HG02610 (cell line): ENCODE data around the gene WIPF1.
A peak's percentile ranks its signal among the peaks of the same experiment; 100 is the strongest.

Source experiments
- ATAC-seq: cut with Tn5 transposase; IDR thresholded peaks from one replicate; pipeline ENCODE4 v1.9.1; 2021; ENCODE audit warnings: mild to moderate bottlenecking, moderate library complexity; ENCODE audit not compliant: unreplicated experiment

WIPF1 gene, protein sequence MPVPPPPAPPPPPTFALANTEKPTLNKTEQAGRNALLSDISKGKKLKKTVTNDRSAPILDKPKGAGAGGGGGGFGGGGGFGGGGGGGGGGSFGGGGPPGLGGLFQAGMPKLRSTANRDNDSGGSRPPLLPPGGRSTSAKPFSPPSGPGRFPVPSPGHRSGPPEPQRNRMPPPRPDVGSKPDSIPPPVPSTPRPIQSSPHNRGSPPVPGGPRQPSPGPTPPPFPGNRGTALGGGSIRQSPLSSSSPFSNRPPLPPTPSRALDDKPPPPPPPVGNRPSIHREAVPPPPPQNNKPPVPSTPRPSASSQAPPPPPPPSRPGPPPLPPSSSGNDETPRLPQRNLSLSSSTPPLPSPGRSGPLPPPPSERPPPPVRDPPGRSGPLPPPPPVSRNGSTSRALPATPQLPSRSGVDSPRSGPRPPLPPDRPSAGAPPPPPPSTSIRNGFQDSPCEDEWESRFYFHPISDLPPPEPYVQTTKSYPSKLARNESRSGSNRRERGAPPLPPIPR

DNA sequence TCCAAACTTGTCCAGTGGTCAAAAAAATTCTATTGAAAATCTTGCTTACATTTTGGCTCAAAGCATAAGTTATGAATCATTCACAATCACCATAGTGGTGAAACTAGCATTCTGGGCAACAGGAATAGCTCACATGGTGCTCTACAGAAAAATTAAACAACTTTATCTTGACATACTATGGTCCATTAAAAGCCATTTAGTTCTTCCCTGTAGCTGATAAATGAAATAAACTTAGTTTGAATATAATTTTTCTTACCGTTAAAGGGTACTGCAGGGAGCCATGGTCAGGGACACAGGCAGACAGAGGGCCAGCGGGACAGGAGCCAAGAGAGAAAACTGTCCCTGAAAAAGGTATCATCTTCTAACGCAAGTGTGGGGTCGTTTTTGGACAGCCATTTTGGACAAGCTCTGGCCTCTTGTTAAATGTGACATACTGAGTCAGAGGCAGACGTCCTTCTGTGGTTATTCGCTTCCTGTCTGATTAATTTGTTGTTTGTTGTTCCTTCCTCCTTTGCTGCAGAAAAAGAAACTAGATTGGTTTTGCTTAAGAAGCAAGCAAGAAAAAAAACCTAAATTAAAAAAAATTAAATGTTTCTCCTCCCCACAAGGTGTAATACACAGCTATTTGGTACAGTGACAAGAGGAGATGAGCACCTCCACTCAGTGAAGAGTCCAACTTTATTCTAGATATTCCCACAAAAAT, at the start of gene WIPF1:
Gene WIPF1 (minus strand): TSS at position 460 of the 703 bp plus-strand sequence. CDS start 12,231 bp downstream, outside the sequence.
- ATAC-seq, result peak; percentile 48

DNA sequence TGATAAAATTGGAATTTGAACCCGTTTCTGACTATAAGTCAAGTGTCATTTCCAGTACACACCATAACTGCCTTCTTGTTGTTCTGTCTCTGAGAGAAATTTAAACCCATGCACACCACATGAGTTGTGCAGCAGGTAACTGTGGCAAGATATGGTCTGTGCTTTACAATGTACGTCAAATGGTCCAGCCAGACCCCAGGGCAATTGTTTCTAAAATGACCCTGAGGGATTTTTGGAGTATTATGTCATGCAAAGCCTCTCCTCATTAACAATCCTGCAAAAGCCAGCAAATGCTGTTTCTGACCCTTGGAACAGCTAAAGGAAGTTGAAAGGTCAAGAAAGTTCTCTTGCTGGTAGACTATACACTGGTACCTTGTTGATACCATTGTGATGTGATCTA, 47.7 kb upstream of the WIPF1 start:
- no peak for ATAC-seq

DNA sequence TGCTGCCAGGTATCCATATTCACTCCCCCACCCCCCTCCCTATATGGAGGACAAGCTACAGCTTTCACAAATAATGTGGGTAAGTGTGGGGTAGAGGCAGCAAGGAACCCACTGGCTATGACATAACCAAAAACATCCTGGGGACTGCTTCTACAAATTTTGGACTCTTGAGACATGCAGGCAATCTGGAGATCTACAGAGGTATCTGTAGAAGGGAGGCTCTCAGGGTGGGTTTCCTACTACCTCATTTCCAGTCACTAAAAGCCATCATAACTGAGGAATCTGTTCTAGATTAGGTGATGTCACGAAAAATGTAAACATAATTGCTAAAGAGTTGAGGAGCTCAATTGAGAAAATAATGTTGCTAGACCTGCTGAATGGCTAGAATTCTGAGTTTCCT, 46.8 kb upstream of the WIPF1 start:
- ATAC-seq, result no peak

DNA sequence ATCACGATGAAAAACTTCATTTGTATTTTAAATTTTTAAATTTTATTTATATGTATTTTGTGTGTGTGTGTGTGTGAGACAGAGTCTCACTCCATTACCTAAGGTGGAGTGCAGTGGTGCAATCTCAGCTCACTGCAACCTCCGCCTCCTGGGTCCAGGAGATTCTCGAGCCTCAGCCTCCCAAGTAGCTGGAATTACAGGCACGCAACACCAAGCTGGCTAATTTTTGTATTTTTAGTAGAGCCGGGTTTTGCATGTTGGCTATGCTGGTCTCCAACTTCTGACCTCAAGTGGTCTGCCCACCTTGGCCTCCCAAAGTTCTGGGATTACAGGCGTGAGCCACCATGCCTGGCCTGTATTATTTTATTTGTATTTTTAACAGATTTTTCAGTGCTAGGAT, 45.8 kb upstream of the WIPF1 start:
- ATAC-seq, result no peak

DNA sequence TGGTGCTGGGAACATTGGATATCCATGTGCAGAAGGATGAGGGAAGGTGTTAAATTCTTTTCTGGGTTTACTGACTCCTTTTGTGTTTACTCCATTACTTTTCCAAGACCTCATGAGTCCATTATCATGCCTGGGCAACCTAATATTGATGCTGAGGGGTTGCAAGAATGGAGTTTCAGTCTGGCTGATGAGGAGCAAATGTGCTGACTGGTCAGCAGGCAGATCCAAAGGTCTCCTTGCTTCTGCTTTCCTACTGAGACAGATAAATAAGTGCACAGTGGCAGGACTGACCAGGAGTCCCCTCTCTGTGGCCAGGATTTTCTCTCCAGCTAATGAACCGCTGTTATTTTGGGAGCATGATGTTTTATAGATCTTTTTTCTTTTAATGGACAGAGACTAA, 43.6 kb upstream of the WIPF1 start:
- ATAC-seq, result no peak

DNA sequence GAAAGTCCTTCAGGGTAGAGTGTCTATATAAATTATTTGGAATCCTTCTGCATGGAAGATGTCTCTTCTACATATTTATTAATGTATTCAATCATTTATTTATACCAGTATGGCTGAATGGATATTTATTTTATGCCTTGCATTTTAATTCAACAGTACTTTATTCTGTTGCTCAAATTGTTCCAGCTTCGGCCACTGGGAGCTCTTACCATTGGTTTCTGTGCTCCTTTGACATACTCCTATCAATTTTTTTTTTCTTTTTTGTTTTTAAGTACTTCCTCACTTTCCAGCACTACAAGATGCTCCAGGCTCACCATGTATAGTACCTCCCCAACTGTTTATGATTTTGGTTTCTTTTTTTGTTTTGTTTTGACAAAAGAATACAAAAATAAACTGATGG, 39.4 kb upstream of the WIPF1 start:
- ATAC-seq, result no peak

DNA sequence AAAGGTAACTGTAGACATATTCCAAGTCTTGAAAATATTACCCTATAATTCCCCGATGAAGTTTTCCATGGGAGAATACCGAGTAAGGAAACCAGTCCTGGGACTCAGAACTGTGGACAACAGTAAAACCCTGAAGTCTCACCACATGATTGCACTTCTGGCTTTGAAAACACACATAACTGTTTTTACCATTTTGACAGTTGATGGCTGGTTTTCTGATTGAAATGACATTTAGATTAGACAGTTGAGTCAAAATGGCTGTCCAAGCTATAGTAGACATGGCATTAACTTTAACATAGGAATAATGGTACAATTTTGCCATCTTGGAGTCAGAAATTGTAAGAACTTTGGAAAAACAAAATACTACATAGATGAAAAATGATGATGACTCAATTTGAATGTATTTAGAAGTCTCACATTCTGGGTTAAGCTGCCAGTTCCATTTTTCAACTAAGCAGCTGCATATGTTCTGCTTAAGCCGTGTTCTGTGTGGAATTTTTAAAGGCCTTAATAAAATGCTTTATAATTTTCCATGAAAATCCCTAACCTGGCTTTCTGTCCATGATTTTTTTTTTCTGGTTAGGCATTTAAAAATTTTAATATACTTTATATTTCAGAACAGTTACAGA, 38.3 kb upstream of the WIPF1 start:
- ATAC-seq, result no peak

DNA sequence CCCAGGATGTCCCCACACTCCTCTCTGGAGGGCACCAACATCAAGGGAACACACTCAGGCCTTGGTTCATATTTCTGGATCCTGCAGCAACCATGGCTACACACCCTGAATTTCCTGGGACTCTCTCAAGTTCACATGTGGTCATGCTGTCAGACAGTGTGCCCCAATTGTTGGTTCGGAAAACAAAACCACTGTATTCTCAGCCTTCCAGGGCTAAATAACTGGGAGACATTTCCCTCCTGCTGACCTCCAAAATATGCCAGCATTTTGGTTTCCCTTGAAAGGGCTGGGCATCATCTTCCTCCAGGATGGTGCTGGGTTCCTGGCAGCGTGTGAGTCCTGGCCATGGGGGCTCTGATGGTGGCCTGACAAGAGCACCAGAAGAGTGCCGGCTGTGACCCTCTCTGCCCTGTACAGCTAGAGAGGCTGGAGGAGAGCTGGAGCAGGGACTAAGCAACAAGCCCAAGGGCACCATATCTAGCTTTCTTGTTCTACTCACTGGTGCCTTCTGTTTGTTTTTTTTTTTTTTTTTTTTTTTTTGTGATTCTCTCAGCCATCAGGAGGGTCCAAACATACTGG, 37.5 kb upstream of the WIPF1 start:
- no peak for ATAC-seq

DNA sequence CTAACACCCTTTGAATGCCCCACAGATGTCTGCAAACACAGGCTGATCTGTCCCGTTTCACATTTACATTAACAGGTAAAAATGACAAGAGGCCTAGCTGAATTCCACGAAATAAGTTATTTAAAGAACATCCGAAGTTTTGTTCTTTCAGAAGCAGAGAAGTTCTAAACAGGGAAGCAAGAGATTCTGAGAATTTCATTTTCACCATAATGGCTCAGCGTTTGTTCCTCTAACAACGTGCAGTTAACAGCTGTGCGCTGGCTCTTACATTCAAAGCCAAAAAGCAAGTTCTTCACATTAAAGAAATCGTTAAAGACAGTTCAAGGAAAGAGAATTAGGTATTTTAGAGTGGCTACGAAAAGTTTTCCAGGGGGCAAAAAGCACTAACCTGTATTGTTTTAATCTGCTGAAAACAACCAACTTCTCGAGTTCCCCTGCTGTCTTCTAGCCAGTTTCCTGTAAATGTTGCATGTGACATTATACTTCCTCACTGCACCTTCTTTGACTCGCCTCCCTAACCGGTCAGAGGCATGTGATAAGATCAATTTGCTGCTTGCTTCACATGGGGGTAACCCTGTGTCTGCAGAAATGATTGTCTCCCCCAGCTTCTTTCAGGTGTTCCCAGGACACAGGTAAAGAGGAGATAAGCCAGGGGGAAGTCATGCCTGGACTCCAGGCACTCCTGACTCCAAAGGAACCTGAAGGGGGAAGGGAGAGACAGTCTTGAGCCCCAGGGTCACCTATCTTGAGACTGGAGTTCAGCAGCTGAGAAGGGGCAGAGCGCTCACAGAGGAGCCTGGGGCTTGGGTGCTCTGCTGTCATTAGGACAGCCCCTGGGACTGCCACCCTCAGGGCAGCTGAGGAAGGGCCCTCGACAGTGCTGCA, 36.8 kb upstream of the WIPF1 start:
- ATAC-seq, result peak; percentile 60

DNA sequence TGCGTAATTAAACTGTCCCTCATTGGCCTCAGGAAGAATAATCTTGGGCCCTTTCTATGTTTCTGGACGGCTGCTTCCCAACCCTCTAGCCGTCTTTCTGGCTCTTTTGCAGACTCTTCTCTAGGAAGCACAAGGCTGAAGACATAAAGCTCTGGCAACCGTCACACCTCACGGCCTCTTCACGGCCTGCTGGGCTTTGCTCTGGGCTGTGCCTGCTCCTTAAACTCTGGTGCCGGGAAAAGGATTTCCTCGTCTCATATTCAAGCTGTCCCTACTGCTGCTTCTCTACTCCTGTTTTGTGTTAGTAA, 36.0 kb upstream of the WIPF1 start:
- ATAC-seq, result peak; percentile 21

DNA sequence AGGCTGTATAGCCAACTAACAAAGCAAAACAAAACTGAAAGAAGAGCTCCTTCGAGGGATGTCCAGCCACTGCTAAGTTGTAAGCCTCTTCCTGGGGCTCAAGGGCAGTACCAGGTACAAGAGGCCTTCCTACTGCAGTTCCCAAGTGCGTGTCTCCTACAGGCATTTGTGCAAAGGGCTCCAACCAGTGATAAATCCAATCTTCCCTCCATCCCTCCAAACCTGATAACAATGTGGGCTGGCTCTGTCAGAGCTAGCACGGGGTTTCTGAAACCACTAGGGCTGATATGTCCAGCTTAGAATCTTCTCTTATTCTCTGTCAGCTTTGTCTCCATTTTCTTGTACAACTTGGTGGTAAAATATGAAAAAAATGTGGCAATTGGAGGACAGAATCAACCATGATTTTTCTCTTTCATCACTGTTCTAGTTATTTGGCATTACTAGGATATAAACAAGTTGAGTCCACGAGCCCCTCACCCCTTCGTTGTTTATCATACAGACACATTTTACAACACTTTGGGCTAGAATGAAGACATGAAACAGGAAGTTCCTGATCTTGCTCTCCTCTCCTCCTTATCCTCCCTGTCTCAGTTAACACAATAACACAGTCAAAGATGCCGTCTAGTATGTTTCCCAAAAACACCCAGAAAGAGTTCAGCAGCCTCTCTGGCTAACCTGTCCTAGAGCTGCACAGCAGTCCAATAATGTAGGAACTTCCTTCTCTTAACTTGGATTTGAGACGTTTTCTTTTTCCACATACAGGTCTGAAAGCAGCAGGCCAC, 35.4 kb upstream of the WIPF1 start:
- peak; percentile 28 for ATAC-seq

DNA sequence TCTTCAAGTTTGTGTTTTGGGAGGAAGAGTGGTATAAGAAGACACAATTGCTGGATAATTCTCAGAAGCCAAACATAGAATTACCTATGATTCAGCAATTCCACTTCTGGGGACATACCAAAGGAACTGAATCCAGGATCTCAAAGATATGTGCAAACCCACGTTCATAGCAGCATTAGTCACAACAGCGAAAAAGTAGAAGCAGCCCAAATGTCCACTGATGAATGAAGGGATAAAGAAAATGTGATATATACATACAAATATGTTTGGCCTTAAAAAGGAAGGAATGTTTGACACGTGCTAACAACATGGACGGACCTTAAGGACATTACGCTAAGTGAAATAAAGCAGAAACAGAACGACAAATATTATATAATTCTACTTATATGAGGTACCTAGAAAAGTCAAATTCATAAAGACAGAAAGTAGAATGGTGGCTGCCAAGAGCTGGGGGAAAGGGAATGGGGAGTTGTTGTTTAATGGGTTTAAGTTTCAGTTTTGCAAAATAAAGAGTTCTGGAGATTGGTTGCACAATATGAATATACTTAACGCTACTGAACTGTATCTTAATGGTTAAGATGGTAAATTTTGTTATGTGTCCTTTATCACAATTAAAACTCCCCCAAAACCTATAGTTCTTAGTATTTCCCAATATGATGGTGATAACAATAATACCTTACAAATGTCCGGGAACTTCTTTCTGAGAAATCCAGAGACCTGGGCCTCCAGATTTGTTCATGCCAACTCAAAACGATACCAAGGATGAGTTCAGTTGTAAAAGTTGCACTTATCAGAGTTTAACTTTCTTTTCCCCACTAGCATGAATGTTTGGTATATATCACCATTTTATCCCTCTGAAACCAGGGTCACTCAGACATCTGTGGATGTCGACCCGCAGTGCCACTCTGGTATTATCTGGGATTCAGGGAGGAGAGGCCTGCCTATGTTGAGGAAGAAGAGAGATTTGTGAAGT, 33.7 kb upstream of the WIPF1 start:
- no peak for ATAC-seq

DNA sequence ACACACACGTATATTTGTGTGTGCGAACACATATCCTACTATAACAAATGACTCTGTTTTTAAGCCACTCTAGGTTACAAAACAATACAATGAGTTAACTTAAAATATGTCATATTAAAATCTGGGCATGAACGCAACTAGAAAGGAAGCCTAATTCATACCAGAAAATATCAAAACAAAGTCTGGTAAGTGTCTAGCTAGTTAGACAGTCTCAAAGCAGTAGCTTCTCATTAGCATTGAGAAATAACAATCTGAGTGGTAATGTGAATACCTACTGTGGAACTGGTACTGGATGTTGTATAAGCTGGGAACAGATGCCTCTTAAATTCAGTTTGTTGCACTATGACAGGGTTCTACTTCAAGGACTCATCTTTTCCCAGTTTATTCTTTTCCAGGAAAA, 32.5 kb upstream of the WIPF1 start:
- ATAC-seq, result no peak

DNA sequence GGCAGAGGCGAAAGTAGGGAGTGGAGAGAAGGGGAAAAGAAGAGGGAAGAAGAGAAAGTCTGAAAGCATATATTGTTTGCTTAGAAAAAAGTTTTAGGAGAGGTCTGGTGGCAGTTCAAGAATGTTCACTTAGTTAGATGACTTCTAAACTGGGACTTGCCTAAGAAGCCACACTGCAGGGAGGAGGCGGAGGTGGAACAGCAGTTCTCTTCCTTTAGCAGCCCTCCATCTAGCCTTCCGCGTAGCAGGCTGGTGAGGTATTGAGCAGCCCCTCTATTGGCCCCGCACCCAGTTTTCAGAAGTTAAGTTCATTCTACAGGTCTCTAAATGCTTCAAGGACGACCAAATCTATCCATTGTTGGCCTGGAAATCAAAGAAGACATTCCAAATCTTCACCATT, 31.9 kb upstream of the WIPF1 start:
- ATAC-seq, result no peak

DNA sequence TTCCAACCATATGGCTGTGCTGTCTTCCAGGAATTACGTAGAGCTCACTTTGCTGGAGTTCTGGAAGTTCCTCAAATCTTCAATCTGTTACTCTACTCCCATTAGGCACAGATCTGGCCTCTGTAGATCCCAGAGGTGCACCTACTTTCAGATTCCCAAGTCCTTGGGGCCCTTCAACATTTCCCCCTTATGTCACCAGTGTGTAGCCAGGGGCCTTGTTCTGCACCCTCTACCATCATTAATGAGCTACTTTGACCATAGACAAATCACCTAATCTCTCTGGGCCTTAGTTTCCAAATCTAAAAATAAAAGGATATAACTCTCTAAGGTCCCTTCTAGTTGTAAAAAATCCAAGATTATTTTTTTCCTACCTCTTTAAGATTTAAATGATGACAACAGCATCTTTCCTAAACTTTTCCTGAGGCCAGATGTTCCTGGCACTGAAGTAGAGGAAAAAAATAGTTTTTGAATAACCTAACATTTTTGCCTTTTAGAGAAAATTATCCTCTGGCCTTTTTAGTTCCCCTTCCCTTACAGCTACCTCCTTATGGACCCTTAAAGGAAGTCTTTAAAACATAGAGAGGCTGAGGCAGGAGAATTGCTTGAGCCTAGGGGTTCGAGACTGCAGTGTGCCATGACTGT, 31.0 kb upstream of the WIPF1 start:
- no peak for ATAC-seq

DNA sequence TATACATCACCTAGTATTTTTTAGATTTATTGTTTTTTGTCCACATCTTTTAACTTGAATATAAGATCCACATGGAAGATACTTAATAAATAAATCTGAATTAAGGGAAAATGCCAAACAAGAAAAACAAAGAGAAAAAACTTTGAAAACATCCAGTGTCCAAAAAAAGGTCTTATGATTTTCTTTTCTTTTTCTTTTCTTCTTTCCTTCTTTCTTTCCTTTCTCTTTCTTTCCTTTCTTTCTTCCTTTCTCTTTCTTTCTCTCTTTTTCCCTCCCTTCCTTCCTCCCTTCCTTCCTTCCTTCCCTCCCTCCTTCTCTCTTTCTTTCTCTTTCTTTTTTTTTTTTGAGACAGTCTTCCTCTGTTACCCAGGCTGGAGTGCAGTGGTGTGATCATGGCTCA, 29.6 kb upstream of the WIPF1 start:
- ATAC-seq, result no peak

DNA sequence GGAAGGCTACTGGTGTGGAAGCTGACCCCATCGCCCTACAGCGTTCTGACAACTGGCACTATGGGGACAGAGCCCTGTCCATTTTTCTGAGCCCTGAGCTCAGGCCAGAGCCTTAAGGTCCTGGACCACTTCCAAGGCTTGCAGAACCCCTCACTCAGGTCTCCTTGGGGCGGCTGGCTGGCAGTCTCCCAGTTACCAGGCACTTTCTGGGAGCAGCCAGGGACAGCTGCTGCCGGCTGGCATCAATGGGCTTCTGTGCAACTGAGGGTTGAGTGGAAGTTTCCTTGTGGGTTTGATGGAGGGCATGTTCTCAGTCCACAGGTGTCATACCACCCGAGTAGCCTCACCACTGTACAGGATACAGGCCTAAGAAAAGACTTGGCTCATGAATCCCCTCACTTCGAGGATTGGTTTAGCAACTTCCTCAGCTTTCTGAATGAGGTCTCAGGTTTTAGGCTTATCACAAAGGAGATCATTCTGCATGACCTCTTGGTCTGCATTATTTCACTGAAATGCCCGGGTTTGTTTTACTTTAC, 27.4 kb upstream of the WIPF1 start:
- no peak for ATAC-seq

DNA sequence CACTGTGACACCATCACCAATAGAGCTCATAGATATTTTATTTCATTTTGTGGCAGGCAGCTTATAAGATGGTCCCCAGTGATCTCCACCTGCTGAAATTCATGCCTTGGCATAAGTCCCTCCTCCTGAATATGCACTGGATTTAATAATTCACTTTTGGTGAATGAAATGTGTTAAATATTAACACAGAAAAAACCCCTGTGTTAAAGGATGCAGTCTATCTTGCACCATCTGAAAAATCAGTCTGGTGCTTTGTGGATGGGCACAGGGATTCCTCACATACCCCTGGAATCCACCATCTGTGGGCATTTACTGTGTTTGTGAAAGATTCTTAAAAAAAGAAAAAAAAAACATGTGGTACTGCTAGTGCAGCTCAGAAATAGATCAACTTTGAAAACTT, 26.1 kb upstream of the WIPF1 start:
- no peak for ATAC-seq
